Activated naive CD8-positive, alpha-beta T cell treated with anti-CD3 and anti-CD28 coated beads, Interleukin-2, amount 50 U/mL, for 24 hours (primary cell): ENCODE results near the gene KIAA1328.

Experiments
- ATAC-seq: fragments of 150-1000 bp; cut with Tn5 transposase; one replicate; pipeline ENCODE4 v1.10.0; 2021
- DNase-seq: peaks from one replicate; pipeline ENCODE4 v3.0.0; 2021
- H3K27ac Mint-ChIP-seq: one replicate; pipeline ENCODE4 v1.8.0; 2021; ENCODE audit warnings: mild to moderate bottlenecking, mixed read lengths
- H3K27me3 Mint-ChIP-seq: one replicate; pipeline ENCODE4 v1.8.0; 2021; ENCODE audit warnings: mixed read lengths
- H3K36me3 Mint-ChIP-seq: one replicate; pipeline ENCODE4 v1.8.0; 2021; ENCODE audit warnings: low read depth, mixed read lengths
- H3K4me1 Mint-ChIP-seq: one replicate; pipeline ENCODE4 v1.8.0; 2021; ENCODE audit warnings: mixed read lengths
- H3K4me3 Mint-ChIP-seq: one replicate; pipeline ENCODE4 v1.8.0; 2021; ENCODE audit warnings: mild to moderate bottlenecking, moderate library complexity, mixed read lengths
- H3K9me3 Mint-ChIP-seq: one replicate; pipeline ENCODE4 v1.8.0; 2021; ENCODE audit warnings: mixed read lengths

KIAA1328 gene

GRCh38 chr18:37238282-37239108 is 409.6 kb downstream of the KIAA1328 start:
- no peak for ATAC-seq
- H3K27me3 Mint-ChIP-seq = peaks cover 11% of the 10 kb centered on the region
- DNase-seq = no peak
- no peak overlapping the region for H3K27ac Mint-ChIP-seq
- no peaks in the 10 kb centered on the region for H3K4me1 Mint-ChIP-seq
- no peak overlapping the region for H3K4me3 Mint-ChIP-seq
- no peaks in the 10 kb centered on the region for H3K9me3 Mint-ChIP-seq
- H3K36me3 Mint-ChIP-seq = no peaks in the 10 kb centered on the region

DNA sequence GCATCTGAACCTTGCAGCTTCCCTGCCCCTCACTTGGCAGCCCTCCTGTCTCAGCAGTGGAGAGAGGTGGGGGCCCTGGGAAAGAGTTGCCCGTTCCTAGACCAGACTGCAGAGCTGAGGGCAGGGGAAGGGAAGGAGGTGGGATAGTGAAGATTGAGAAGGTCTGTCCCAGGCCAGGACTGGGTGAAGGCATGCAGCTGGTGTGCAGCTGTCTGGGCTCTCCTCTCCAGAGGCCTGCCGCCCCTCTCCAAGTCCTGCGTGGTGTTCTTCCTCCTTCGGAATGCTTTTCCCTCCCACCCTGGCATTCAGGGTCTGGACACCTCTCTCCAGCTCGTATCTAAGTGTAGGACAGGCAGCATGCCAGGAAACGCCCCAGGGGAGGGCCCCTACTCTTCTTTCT is 413.2 kb downstream of the KIAA1328 start:
- no peak overlapping the region for H3K4me3 Mint-ChIP-seq
- H3K9me3 Mint-ChIP-seq = peaks cover 3% of the 10 kb centered on the region
- ATAC-seq (no peak), DNase-seq (no peak)
- H3K27me3 Mint-ChIP-seq = peaks cover 31% of the 10 kb centered on the region
- peaks cover 2% of the 10 kb centered on the region for H3K36me3 Mint-ChIP-seq
- no peak overlapping the region for H3K27ac Mint-ChIP-seq
- H3K4me1 Mint-ChIP-seq = no peaks in the 10 kb centered on the region

- Mint-ChIP-seq H3K27ac (no peak overlapping the region), H3K4me3 (no peak overlapping the region), H3K27me3 (peaks cover 31% of the 10 kb centered on the region), H3K4me1 (no peaks in the 10 kb centered on the region), H3K36me3 (peaks cover 2% of the 10 kb centered on the region), H3K9me3 (peaks cover 3% of the 10 kb centered on the region)
- DNase-seq = no peak
- ATAC-seq = no peak
Observed at GRCh38 chr18:37242826-37243560, 414.1 kb downstream of the KIAA1328 start.

DNA sequence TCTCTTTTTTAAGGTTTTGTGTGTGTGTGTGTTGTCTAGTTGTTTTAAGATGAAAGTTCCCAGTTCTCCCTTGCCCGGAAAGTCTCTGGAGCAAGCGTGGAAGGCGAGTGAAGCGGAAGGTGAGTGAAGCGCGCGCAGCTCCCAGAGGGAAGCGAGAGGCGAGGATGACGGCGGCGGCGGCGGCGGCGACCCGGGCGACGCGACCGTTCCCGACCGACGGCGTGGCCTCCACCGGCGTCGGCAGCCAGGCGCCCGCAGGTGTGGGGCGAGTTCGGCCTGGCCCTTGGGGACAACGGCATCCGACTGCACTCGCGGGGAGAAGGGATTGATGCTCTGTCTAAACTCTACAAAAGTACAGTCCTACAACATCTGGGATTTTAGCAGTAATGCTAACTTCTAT is 414.8 kb downstream of the KIAA1328 start:
- peaks cover 3% of the 10 kb centered on the region for H3K9me3 Mint-ChIP-seq
- peaks cover 34% of the 10 kb centered on the region for H3K27me3 Mint-ChIP-seq
- H3K4me1 Mint-ChIP-seq = no peaks in the 10 kb centered on the region
- no peak for ATAC-seq
- peaks cover 2% of the 10 kb centered on the region for H3K36me3 Mint-ChIP-seq
- DNase-seq = no peak
- no peak overlapping the region for H3K4me3 Mint-ChIP-seq
- no peak overlapping the region for H3K27ac Mint-ChIP-seq

GRCh38 chr18:37244618-37245017 is 415.7 kb downstream of the KIAA1328 start:
- ATAC-seq (no peak), DNase-seq (no peak)
- H3K4me3 Mint-ChIP-seq = no peak overlapping the region
- H3K27ac Mint-ChIP-seq = no peak overlapping the region
- peaks cover 3% of the 10 kb centered on the region for H3K9me3 Mint-ChIP-seq
- peaks cover 37% of the 10 kb centered on the region for H3K27me3 Mint-ChIP-seq
- H3K36me3 Mint-ChIP-seq = peaks cover 2% of the 10 kb centered on the region
- no peaks in the 10 kb centered on the region for H3K4me1 Mint-ChIP-seq

DNA sequence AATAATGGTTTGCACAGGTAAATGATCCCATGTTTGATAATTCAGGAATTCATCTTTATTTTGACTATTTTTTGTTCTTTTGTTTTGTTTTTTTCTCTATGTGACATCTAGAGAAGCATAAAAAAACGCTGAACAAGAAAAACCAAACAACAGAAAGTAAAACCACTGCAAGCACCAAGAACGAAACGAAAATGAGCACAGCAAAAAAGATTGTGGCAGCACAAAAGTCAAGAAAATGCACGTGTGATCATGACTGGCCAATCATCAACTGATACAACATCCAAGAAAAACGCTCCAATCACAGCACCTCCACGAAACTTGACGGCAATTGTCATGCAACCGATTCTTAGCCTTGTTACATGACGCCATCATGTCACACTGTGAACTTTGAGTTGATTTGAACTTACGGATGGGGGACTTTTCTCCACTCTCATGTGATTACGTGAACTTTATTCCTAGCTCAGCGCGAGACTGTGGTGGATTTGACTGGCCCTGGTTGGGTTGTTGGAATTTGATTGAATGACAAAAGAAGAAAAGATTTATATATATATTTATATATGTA is 417.9 kb downstream of the KIAA1328 start:
- Mint-ChIP-seq H3K4me1 (no peaks in the 10 kb centered on the region), H3K4me3 (no peak overlapping the region), H3K27me3 (peaks cover 51% of the 10 kb centered on the region), H3K9me3 (peaks cover 3% of the 10 kb centered on the region), H3K27ac (no peak overlapping the region), H3K36me3 (peaks cover 2% of the 10 kb centered on the region)
- DNase-seq = no peak
- no peak for ATAC-seq

DNA sequence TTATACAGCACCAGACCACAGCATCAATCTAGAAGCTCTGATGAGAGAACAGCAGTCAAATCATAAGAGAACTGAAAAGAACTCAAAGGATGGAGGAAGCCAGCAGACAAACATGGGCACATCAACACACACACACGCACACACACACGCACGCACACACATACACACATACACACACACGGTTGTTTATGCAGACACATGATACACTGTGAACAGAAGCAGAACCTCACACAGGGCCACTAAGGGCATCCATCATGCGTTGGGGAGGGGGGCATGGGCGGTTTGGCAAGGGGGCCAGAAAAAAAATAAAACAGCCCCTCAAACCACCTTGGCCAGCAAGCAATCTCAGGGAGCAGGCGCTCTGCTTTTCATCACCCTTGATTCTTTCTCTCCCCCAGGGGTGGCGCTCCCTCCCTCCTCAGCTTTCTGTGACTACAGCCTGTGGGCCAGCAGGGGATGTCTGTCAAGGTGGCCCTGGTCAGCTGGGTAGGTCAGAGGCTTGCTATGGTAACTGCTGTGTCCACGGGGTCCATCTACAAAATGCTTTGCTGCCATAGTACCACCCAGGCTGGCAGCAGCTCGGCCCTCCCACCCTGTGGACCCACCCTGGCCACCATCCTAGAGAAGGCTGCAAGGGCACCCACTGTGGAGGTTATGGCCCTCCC is 418.7 kb downstream of the KIAA1328 start:
- Mint-ChIP-seq H3K27ac (no peak overlapping the region), H3K36me3 (peaks cover 2% of the 10 kb centered on the region), H3K27me3 (peaks cover 56% of the 10 kb centered on the region), H3K9me3 (peaks cover 3% of the 10 kb centered on the region), H3K4me1 (no peaks in the 10 kb centered on the region), H3K4me3 (no peak overlapping the region)
- DNase-seq = no peak
- no peak for ATAC-seq

DNA sequence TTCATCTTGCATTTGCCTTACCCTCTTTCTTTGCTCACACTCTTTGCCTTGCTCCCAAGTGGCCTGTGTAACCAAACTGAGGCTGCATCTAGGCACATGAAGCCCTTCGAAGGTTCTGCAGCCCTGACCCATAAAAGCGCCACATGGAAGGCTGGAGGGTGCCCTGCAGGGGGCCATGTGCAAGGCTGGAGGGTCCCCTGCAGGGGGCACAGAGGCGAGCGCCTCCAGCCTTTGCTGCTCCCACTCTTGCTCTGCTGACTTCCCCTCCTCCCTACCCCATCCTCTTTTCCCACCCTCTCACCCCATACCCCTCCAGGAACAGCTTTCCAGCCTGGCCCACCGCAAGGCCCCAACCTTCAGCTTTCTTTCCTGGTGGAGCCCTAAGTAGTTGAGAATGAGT is 419.4 kb downstream of the KIAA1328 start:
- Mint-ChIP-seq H3K4me1 (peaks cover 2% of the 10 kb centered on the region), H3K27ac (no peak overlapping the region), H3K9me3 (peaks cover 3% of the 10 kb centered on the region), H3K27me3 (peaks cover 55% of the 10 kb centered on the region), H3K36me3 (peaks cover 2% of the 10 kb centered on the region), H3K4me3 (no peak overlapping the region)
- DNase-seq (no peak), ATAC-seq (no peak)

DNA sequence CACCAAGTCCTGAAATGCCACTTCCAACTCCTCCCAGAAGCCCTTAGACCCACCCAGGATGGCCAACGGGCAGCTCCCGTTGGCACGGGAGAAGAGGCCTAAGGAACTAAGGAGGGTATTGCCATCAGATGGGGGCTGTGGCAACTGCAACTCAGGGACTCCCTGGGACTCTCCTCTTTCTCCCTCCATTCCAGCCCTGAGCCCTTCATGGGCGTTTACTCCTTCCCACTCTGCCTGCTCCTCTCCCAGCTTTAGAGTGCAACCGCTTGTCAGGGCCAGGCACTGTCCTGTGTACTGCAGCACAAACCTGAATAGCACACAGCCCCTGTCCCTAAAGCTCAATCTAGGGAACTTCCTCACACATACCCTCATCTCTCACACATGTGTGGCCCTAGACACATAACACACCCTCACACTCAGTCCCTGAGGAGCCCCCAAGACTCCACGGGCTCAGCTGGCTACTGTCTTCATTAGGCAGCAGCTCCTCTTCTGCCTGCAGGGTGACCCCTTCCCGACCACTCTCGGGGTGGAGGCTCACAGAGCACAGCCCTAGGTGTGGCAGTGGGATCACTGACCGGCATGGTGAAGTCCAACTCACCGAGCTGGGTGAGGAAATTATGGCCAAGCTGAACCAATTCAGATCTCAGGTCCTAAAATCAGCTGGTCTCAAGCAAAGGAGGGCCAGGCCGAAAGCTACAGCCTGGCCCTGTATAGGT is 420.4 kb downstream of the KIAA1328 start:
- peaks cover 2% of the 10 kb centered on the region for H3K4me1 Mint-ChIP-seq
- DNase-seq (no peak), ATAC-seq (no peak)
- H3K4me3 Mint-ChIP-seq = no peak overlapping the region
- no peak overlapping the region for H3K27ac Mint-ChIP-seq
- peaks cover 3% of the 10 kb centered on the region for H3K9me3 Mint-ChIP-seq
- H3K27me3 Mint-ChIP-seq = peaks cover 47% of the 10 kb centered on the region
- H3K36me3 Mint-ChIP-seq = peaks cover 2% of the 10 kb centered on the region

DNA sequence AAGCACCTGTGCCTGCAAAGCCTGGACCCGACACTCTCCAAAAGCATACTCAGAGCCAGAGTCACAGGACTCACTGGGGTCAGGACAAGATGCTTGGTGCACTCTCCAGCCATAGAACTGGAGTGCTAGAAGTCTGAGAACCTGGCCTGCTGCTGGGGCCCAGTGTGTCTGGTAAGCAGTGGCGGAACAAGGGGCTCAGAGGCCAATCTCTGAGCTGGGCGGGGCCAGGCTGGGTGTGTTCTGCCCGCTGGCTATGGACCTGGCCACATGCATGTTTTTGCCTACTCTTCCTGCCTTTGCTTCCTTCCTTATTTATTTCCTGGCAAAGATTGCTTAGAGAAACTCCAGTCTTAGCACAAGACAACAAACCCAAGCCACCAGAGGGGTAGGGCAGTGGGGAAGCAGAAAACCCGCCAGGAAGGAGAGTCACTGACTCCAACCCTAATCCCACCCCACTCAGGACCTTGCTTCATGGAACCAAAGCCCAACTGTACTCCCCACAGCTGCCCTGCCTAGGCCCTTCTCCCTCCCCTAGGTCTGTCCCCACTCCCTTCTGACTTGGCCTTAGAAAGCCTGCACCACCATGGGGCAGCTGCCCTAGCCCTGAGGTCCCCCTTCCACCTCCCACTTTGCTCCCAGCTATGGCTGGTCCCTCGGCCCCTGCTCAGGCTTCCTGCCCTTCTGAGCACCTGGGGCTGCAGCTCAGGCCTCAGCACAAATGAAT is 421.1 kb downstream of the KIAA1328 start:
- no peaks in the 10 kb centered on the region for H3K9me3 Mint-ChIP-seq
- no peak for ATAC-seq
- no peak for DNase-seq
- no peak overlapping the region for H3K27ac Mint-ChIP-seq
- peaks cover 48% of the 10 kb centered on the region for H3K27me3 Mint-ChIP-seq
- H3K4me1 Mint-ChIP-seq = peaks cover 8% of the 10 kb centered on the region
- H3K36me3 Mint-ChIP-seq = no peaks in the 10 kb centered on the region
- no peak overlapping the region for H3K4me3 Mint-ChIP-seq

DNA sequence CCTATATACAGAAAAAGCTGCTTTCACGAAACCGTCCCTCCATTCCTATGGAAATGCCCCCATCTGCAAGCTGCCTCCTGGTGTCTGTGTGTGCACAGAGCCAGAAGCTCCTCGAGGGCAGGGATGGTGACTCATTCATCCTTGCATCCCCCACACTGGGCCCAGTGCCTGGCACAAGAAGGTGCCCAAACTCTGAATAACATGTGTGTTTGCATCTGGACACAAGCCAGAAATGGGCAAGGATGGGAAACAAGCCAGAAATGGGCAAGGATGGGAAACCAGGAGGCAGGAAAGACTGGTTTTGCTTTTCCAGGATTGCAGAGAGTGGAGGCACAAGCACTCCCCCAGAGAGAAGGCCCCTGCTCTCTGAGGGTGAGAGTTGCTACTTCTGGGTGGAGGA is 422.8 kb downstream of the KIAA1328 start:
- Mint-ChIP-seq H3K36me3 (no peaks in the 10 kb centered on the region), H3K4me3 (no peak overlapping the region), H3K4me1 (peaks cover 8% of the 10 kb centered on the region), H3K27ac (no peak overlapping the region), H3K27me3 (peaks cover 56% of the 10 kb centered on the region), H3K9me3 (no peaks in the 10 kb centered on the region)
- DNase-seq (no peak), ATAC-seq (no peak)

DNA sequence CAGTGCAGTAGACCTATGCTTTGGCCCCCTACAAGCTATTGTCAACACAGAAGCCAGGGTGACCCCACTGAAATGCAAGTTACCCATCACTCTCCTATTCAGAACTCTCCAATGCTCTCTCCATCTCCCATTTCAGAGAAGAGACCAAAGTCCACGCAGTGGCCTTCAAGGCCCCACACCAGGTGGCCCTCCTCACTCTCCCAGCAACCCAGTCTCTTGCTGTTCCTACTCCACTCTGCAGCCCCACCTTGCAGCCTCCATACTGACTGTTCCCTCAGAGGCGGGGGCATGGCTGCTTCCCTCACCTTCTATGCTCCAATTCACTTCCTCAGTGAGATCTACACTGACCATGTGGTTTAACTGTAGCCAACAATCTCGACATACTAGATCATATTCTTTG is 423.4 kb downstream of the KIAA1328 start:
- no peaks in the 10 kb centered on the region for H3K36me3 Mint-ChIP-seq
- no peak for DNase-seq
- no peak overlapping the region for H3K4me3 Mint-ChIP-seq
- H3K27ac Mint-ChIP-seq = no peak overlapping the region
- H3K4me1 Mint-ChIP-seq = peaks cover 8% of the 10 kb centered on the region
- peaks cover 52% of the 10 kb centered on the region for H3K27me3 Mint-ChIP-seq
- H3K9me3 Mint-ChIP-seq = no peaks in the 10 kb centered on the region
- no peak for ATAC-seq

DNA sequence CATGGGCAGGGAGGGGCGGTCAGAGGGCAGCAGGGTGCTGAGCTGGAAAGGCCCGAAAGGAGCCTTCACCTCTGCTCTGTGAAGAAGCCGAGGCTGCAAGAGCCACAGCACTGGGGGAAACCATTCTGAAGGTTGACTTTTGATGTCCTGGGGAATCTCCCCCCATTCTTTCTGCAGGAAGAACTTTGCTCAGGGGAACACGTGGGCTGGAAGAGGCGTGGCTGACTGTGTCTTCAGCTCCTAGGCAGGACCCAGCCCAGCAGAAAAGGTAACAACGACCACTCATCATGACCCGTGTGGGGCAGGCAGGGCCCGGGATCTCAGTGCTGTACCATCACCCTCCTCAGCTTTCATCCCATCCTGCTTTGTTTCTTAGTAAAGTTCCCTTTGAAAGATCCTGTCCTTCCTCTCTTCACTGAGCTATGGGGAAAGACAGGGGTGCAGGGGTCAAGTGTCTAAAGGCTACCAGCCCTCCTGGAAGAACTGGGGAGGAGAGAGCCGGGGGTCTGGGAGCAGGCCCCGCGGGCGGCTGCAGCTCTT is 424.0 kb downstream of the KIAA1328 start:
- Mint-ChIP-seq H3K27me3 (peaks cover 52% of the 10 kb centered on the region), H3K27ac (no peak overlapping the region), H3K4me1 (peaks cover 8% of the 10 kb centered on the region), H3K9me3 (no peaks in the 10 kb centered on the region), H3K36me3 (no peaks in the 10 kb centered on the region), H3K4me3 (no peak overlapping the region)
- ATAC-seq (no peak), DNase-seq (no peak)
